GM12873 (cell line): ENCODE results near the gene ATRN.

ENCODE experiments used
- TF ChIP-seq, protein P1 (sequence below): IDR thresholded peaks from 2 replicates; pipeline ENCODE4 v1.5.1; 2012; ENCODE audit warnings: low read depth, mild to moderate bottlenecking, moderate library complexity, low read length, control low read depth; ENCODE audit not compliant: insufficient read depth; ENCODE audit errors: missing control alignments

The ATRN gene

DNA sequence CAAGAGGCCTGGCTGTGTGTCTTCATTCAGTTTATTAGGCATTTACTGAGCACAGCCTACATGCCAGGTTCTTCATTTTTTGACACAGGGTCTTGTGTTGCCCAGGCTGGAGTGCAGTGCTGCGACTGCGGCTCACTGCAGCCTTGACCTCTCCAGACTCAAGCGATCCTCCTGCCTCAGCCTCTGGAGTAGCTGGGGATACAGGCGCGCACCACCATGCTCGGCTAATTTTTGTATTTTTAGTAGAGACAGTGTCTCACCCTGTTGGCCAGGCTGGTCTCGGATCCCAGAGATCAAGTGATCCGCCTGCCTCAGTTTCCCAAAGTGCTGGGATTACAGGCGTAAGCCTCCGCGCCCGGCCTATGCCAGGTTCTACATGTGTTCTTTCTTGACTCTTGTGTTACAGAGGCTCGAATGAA, 601 bp upstream of the ATRN start:
- TF ChIP-seq, protein P1, sequence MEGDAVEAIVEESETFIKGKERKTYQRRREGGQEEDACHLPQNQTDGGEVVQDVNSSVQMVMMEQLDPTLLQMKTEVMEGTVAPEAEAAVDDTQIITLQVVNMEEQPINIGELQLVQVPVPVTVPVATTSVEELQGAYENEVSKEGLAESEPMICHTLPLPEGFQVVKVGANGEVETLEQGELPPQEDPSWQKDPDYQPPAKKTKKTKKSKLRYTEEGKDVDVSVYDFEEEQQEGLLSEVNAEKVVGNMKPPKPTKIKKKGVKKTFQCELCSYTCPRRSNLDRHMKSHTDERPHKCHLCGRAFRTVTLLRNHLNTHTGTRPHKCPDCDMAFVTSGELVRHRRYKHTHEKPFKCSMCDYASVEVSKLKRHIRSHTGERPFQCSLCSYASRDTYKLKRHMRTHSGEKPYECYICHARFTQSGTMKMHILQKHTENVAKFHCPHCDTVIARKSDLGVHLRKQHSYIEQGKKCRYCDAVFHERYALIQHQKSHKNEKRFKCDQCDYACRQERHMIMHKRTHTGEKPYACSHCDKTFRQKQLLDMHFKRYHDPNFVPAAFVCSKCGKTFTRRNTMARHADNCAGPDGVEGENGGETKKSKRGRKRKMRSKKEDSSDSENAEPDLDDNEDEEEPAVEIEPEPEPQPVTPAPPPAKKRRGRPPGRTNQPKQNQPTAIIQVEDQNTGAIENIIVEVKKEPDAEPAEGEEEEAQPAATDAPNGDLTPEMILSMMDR, result no peak

DNA sequence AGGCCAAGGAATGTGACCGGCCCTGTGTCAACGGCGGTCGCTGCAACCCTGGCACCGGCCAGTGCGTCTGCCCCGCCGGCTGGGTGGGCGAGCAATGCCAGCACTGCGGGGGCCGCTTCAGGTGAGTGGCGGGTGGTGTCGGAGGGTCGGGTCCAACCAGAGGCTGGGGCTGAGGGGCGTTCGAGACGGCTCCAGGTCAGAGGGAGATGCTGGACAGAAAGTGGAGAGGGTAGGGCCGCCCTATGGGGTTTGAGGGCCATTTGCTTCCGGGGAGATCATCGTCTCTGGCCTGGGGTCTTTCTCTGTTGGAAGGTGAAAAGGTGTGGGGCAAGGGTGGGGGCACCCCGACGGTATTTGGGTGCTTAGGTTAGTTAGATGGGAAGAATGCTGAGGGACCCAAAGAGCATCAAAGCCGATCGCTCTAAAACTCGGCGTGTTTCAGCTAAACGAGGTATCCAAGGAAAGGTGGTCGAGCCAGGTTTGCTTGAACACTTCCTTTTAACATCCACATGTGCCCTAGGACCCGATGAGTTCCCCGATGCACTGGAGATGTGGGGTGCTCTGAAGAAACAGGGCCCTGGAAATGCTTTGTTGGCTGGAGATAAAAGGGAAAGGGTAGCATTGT, 691 bp downstream of the ATRN start:
- TF ChIP-seq, protein P1, result no peak

- TF ChIP-seq, protein P1, result no peak
These were observed 1.3 kb downstream of the ATRN start for GRCh38 chr20:3472105-3472504.

DNA sequence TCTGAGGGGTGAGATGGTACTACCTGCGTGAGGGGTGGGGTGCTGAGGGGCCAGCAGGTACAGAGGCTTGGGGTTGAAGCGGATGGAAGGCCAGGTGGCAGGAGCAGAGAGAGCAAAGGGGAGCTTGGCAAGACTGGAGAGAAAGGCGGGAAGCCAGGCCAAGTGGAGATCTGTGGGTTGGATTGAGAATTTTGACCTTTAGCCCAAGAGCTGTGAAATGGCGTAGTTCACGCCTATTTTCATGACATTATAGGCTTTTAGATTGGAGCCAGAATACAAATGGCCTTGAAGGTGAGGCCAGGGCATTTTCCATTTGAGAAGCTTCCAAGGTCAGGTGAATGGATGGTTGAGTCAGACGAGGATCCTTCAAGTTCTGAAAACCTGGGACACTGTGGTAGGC, 2.5 kb downstream of the ATRN start:
- TF ChIP-seq, protein P1, result no peak

- TF ChIP-seq, protein P1, result no peak
These were observed 3.1 kb downstream of the ATRN start for GRCh38 chr20:3473944-3474343.

DNA sequence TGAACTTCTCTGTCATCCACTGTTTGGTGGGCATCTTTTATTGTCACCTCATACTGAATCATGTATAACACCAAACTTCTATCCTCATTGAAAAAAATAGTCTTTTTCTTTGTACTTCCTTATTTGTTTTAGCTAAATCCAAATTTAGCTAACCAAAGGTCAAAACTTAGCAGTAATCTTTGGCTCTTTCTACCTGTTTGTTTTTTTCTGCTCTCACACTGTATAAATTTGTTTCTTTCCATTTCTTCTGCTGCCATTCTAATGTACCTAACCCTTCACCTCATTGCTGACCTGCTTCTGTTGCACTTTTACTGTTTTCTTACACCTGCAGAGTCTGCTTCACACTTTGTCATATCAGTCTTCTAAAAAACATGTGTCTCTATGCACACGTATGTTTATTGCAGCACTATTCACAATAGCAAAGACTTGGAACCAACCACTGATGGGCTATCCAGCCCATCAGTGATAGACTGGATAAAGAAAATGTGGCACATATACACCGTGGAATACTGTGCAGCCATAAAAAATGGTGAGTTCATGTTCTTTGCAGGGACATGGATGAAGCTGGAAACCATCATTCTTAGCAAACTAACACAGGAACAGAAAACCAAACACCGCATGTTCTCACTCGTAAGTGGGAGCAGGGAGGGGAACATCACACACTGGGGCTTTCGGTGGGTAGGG, 7.2 kb downstream of the ATRN start:
- TF ChIP-seq, protein P1, result no peak

DNA sequence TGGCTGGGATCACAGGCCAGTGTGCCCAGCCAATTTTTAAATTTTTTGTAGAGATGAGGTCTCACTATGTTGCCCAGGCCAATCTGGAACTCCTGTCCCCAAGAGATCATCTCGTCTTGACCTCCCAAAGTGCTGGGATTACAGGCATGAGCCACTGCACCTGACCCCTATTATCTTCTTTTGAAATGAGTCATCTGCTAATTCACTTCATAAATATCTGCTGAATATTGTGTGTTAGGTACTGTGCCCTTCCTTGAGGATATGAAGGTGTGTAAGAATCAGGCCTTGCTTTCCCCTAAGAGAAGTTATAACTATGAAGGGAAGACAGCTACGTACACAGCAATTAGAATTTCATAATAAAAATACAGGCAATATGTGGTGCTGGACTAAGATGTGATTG, 8.2 kb downstream of the ATRN start:
- TF ChIP-seq, protein P1, result no peak
